Stimulated activated CD8-positive, alpha-beta memory T cell treated with anti-CD3 and anti-CD28 coated beads, Interleukin-15, amount 100 ng/mL, for 4 hours (primary cell): ENCODE measurements around the gene LYRM2.

Experiments used
- DNase-seq, 2 donors: peaks; one replicate each; pipeline ENCODE4 v3.0.0-alpha.2; 2020; ENCODE audit warnings: low read depth in 2 of 2

LYRM2 gene

GRCh38 chr6:89638320-89639195 is at the start of gene LYRM2:
Gene LYRM2 (minus strand): TSS chr6:89638747. CDS start chr6:89638716, 31 bp downstream.
- peak; percentile 80 to 82 for DNase-seq

- DNase-seq = no peak
Measured at GRCh38 chr6:89688328-89688727, 49.8 kb upstream of the LYRM2 start.

GRCh38 chr6:89685311-89685710 is 46.8 kb upstream of the LYRM2 start:
- DNase-seq = no peak

GRCh38 chr6:89682991-89683390 is 44.4 kb upstream of the LYRM2 start:
- no peak for DNase-seq

- DNase-seq = no peak
Measured at GRCh38 chr6:89681983-89682564, 43.5 kb upstream of the LYRM2 start.

- no peak for DNase-seq
Measured at GRCh38 chr6:89680551-89680950, 42.0 kb upstream of the LYRM2 start.

- DNase-seq = no peak
Measured at GRCh38 chr6:89680150-89680549, 41.6 kb upstream of the LYRM2 start.

- DNase-seq = no peak
Measured at GRCh38 chr6:89679215-89680120, 40.9 kb upstream of the LYRM2 start.

- no peak for DNase-seq
Measured at GRCh38 chr6:89678531-89678930, 40.0 kb upstream of the LYRM2 start.

GRCh38 chr6:89675949-89676748 is 37.6 kb upstream of the LYRM2 start:
- no peak for DNase-seq

- DNase-seq = no peak
Measured at GRCh38 chr6:89670935-89671565, 32.5 kb upstream of the LYRM2 start.

GRCh38 chr6:89669002-89669401 is 30.5 kb upstream of the LYRM2 start:
- DNase-seq = no peak

- DNase-seq = no peak
Measured at GRCh38 chr6:89667872-89668556, 29.5 kb upstream of the LYRM2 start.

- no peak for DNase-seq
Measured at GRCh38 chr6:89662659-89663223, 24.2 kb upstream of the LYRM2 start.

GRCh38 chr6:89661559-89661958 is 23.0 kb upstream of the LYRM2 start:
- no peak for DNase-seq

- no peak for DNase-seq
Measured at GRCh38 chr6:89660981-89661380, 22.4 kb upstream of the LYRM2 start.

GRCh38 chr6:89657445-89658158 is 19.1 kb upstream of the LYRM2 start:
- DNase-seq = no peak

GRCh38 chr6:89655122-89655521 is 16.6 kb upstream of the LYRM2 start:
- DNase-seq = no peak

GRCh38 chr6:89650579-89650978 is 12.0 kb upstream of the LYRM2 start:
- no peak for DNase-seq
